GM23338 (cell line): ENCODE measurements around the gene FAF1. TPM values are rescaled to one million over a fixed set of nuclear protein-coding genes. Genes with fewer than 3 reads are reported as not detected.
A peak's percentile ranks its signal among the peaks of the same experiment; 100 is the strongest.

Experiments used
- ATAC-seq: fragments of 200-7000 bp; cut with Tn5 transposase; 3 replicates; pipeline ENCODE4 v1.9.1; 2020
- DNase-seq: peaks from one replicate; pipeline ENCODE4 v3.0.0-alpha.2; 2015; ENCODE audit warnings: low spot score
- H2AFZ ChIP-seq: fragments of 200-600 bp; sonication (generic); 2 replicates; pipeline ENCODE4 v1.8.0; 2016; ENCODE audit warnings: antibody characterized with exemption, mild to moderate bottlenecking, moderate library complexity
- H3F3A ChIP-seq: fragments of 200-600 bp; sonication (generic); replicated peaks from 2 replicates; pipeline ENCODE4 v1.8.0; 2017; ENCODE audit warnings: antibody characterized with exemption, mixed run types, low read depth
- H3K27ac ChIP-seq: fragments of 200-600 bp; sonication (generic); 2 replicates; pipeline ENCODE4 v1.6.1; 2016; ENCODE audit warnings: low read depth
- H3K27me3 ChIP-seq: fragments of 200-600 bp; sonication (generic); 2 replicates; pipeline ENCODE4 v1.8.0; 2016; ENCODE audit warnings: mild to moderate bottlenecking, mixed run types, moderate library complexity; ENCODE audit not compliant: insufficient read depth
- H3K36me3 ChIP-seq: fragments of 200-600 bp; sonication (generic); 2 replicates; pipeline ENCODE4 v1.8.0; 2016; ENCODE audit warnings: mild to moderate bottlenecking; ENCODE audit not compliant: insufficient read depth
- H3K4me1 ChIP-seq: fragments of 200-600 bp; sonication (generic); 2 replicates; pipeline ENCODE4 v1.8.0; 2016; ENCODE audit warnings: mild to moderate bottlenecking, moderate library complexity; ENCODE audit not compliant: insufficient read depth
- H3K4me2 ChIP-seq: fragments of 200-600 bp; sonication (generic); 2 replicates; pipeline ENCODE4 v1.7.1; 2017; ENCODE audit warnings: mixed run types
- H3K4me3 ChIP-seq: fragments of 200-600 bp; sonication (generic); 2 replicates; pipeline ENCODE4 v1.6.1; 2016; ENCODE audit warnings: mixed run types
- H3K79me2 ChIP-seq: fragments of 200-600 bp; sonication (generic); replicated peaks from 2 replicates; pipeline ENCODE4 v1.8.0; 2017; ENCODE audit warnings: mild to moderate bottlenecking; ENCODE audit not compliant: insufficient read depth
- H3K9me2 ChIP-seq: fragments of 200-600 bp; sonication (generic); 2 replicates; pipeline ENCODE4 v1.8.0; 2017; ENCODE audit not compliant: insufficient read depth
- H4K20me1 ChIP-seq: fragments of 200-600 bp; sonication (generic); replicated peaks from 2 replicates; pipeline ENCODE4 v1.8.0; 2017; ENCODE audit warnings: mild to moderate bottlenecking; ENCODE audit not compliant: insufficient read depth
- H3K27ac Mint-ChIP-seq: 2 replicates; pipeline ENCODE4 v1.8.0; 2020; ENCODE audit warnings: inconsistent platforms, mild to moderate bottlenecking, moderate library complexity, mixed read lengths
- H3K27me3 Mint-ChIP-seq: 3 replicates; pipeline ENCODE4 v1.8.0; 2022; ENCODE audit warnings: low read depth, mild to moderate bottlenecking, moderate library complexity, mixed read lengths, inconsistent platforms; ENCODE audit not compliant: insufficient read depth, poor library complexity
- H3K36me3 Mint-ChIP-seq: 3 replicates; pipeline ENCODE4 v1.8.0; 2021; ENCODE audit warnings: low read depth, mild to moderate bottlenecking, inconsistent platforms, moderate library complexity, mixed read lengths
- H3K4me1 Mint-ChIP-seq: 3 replicates; pipeline ENCODE4 v1.8.0; 2020; ENCODE audit warnings: mild to moderate bottlenecking, inconsistent platforms, mixed read lengths
- H3K4me3 Mint-ChIP-seq: 3 replicates; pipeline ENCODE4 v1.8.0; 2021; ENCODE audit warnings: moderate library complexity, mild to moderate bottlenecking, inconsistent platforms, mixed read lengths
- H3K9me3 Mint-ChIP-seq: 3 replicates; pipeline ENCODE4 v1.8.0; 2020; ENCODE audit warnings: moderate library complexity, mild to moderate bottlenecking, inconsistent platforms, mixed read lengths
- CREB1 ChIP-seq: fragments of 250-450 bp; sonication (Bioruptor Pico); IDR thresholded peaks from 2 replicates; pipeline ENCODE4 v1.5.0; 2020; ENCODE audit warnings: low read depth, mild to moderate bottlenecking, moderate library complexity
- CTCF ChIP-seq, 2 experiments: fragments of 200-600 bp in 1 of 2; sonication (generic) in 1 of 2; conservative IDR thresholded peaks; 2 replicates each; pipeline versions ENCODE4 v1.5.1 to v1.6.1; 2016 to 2017; ENCODE audit warnings: antibody characterized with exemption in 2 of 2, low read depth in 2 of 2, mild to moderate bottlenecking in 2 of 2, moderate library complexity in 1 of 2
- EZH2 ChIP-seq: fragments of 200-600 bp; sonication (generic); IDR thresholded peaks from one replicate; pipeline ENCODE4 v1.8.0; 2017; ENCODE audit warnings: antibody characterized with exemption, mild to moderate bottlenecking, low read depth; ENCODE audit not compliant: unreplicated experiment
- JUNB ChIP-seq: IDR thresholded peaks from one replicate; pipeline ENCODE4 v1.6.1; 2016; ENCODE audit warnings: antibody characterized with exemption; ENCODE audit not compliant: unreplicated experiment
- NANOG ChIP-seq: IDR thresholded peaks from 2 replicates; pipeline ENCODE4 v1.6.1; 2016; ENCODE audit warnings: antibody characterized with exemption, borderline replicate concordance
- POLR2AphosphoS5 ChIP-seq: IDR thresholded peaks from 2 replicates; pipeline ENCODE4 v1.6.1; 2016; ENCODE audit warnings: antibody characterized with exemption, low read depth
- ZNF114 ChIP-seq: fragments of 250-450 bp; sonication (Bioruptor Pico); IDR thresholded peaks from 2 replicates; pipeline ENCODE4 v1.5.0; 2020; ENCODE audit warnings: mild to moderate bottlenecking, moderate library complexity
- ZNF331 ChIP-seq: fragments of 250-450 bp; sonication (Bioruptor Pico); IDR thresholded peaks from 2 replicates; pipeline ENCODE4 v1.5.0; 2020; ENCODE audit warnings: low read depth, mild to moderate bottlenecking, moderate library complexity
- polyA plus RNA-seq: library from polyadenylated mRNA; unstranded; fragments of >200 nt; fragmentation: Nextera tagmentation; extraction: Ambion mirVana; gene quantifications from 2 replicates; pipeline ENCODE4 v1.2.1, GENCODE V29; 2016
- total RNA-seq: library from RNA; depleted of rRNA; stranded (reverse); fragments of >200 nt; shearing (Covaris generic); gene quantifications from 2 replicates; pipeline ENCODE4 v1.2.3, GENCODE V29; 2014
- TF ChIP-seq, protein P1 (sequence below): fragments of 250-450 bp; sonication (Bioruptor Pico); IDR thresholded peaks from 2 replicates; pipeline ENCODE4 v1.5.0; 2020; ENCODE audit warnings: mild to moderate bottlenecking, moderate library complexity
- TF ChIP-seq, protein P2 (sequence below): IDR thresholded peaks from 2 replicates; pipeline ENCODE4 v1.6.1; 2016; ENCODE audit warnings: antibody characterized with exemption
- TF ChIP-seq, protein P3 (sequence below): IDR thresholded peaks from one replicate; pipeline ENCODE4 v1.6.1; 2018; ENCODE audit warnings: antibody characterized with exemption; ENCODE audit not compliant: unreplicated experiment

Gene FAF1
- total and polyA plus RNA-seq, 2 experiments from 2014 or later: 24.1 to 53.2 TPM

- Mint-ChIP-seq H3K4me1 (peaks cover 6% of the 10 kb centered on the region; the same call in 2 of the 3 replicates), H3K27me3 (peaks cover 4% of the 10 kb centered on the region), H3K27ac (peak overlapping the region; percentile 63), H3K9me3 (peaks cover 21% of the 10 kb centered on the region), H3K4me3 (no peak overlapping the region), H3K36me3 (no peaks in the 10 kb centered on the region; the same call in 1 of the 3 replicates)
- Histone ChIP-seq H2AFZ (no peak overlapping the region), H3F3A (no peaks in the 10 kb centered on the region), H3K4me2 (no peak overlapping the region), H3K79me2 (no peaks in the 10 kb centered on the region), H3K36me3 (no peaks in the 10 kb centered on the region), H3K9me2 (no peaks in the 10 kb centered on the region), H3K27ac (peak overlapping the region; percentile 65), H4K20me1 (no peaks in the 10 kb centered on the region), H3K4me1 (0 out of 2 replicates have a peak, but pooled peaks cover 3% of the 10 kb centered on the region), H3K4me3 (no peak overlapping the region), H3K27me3 (no peaks in the 10 kb centered on the region)
- DNase-seq: peak; percentile 79
- ATAC-seq: peak; percentile 80
- TF ChIP-seq JUNB: no peak
- TF ChIP-seq, protein P1, sequence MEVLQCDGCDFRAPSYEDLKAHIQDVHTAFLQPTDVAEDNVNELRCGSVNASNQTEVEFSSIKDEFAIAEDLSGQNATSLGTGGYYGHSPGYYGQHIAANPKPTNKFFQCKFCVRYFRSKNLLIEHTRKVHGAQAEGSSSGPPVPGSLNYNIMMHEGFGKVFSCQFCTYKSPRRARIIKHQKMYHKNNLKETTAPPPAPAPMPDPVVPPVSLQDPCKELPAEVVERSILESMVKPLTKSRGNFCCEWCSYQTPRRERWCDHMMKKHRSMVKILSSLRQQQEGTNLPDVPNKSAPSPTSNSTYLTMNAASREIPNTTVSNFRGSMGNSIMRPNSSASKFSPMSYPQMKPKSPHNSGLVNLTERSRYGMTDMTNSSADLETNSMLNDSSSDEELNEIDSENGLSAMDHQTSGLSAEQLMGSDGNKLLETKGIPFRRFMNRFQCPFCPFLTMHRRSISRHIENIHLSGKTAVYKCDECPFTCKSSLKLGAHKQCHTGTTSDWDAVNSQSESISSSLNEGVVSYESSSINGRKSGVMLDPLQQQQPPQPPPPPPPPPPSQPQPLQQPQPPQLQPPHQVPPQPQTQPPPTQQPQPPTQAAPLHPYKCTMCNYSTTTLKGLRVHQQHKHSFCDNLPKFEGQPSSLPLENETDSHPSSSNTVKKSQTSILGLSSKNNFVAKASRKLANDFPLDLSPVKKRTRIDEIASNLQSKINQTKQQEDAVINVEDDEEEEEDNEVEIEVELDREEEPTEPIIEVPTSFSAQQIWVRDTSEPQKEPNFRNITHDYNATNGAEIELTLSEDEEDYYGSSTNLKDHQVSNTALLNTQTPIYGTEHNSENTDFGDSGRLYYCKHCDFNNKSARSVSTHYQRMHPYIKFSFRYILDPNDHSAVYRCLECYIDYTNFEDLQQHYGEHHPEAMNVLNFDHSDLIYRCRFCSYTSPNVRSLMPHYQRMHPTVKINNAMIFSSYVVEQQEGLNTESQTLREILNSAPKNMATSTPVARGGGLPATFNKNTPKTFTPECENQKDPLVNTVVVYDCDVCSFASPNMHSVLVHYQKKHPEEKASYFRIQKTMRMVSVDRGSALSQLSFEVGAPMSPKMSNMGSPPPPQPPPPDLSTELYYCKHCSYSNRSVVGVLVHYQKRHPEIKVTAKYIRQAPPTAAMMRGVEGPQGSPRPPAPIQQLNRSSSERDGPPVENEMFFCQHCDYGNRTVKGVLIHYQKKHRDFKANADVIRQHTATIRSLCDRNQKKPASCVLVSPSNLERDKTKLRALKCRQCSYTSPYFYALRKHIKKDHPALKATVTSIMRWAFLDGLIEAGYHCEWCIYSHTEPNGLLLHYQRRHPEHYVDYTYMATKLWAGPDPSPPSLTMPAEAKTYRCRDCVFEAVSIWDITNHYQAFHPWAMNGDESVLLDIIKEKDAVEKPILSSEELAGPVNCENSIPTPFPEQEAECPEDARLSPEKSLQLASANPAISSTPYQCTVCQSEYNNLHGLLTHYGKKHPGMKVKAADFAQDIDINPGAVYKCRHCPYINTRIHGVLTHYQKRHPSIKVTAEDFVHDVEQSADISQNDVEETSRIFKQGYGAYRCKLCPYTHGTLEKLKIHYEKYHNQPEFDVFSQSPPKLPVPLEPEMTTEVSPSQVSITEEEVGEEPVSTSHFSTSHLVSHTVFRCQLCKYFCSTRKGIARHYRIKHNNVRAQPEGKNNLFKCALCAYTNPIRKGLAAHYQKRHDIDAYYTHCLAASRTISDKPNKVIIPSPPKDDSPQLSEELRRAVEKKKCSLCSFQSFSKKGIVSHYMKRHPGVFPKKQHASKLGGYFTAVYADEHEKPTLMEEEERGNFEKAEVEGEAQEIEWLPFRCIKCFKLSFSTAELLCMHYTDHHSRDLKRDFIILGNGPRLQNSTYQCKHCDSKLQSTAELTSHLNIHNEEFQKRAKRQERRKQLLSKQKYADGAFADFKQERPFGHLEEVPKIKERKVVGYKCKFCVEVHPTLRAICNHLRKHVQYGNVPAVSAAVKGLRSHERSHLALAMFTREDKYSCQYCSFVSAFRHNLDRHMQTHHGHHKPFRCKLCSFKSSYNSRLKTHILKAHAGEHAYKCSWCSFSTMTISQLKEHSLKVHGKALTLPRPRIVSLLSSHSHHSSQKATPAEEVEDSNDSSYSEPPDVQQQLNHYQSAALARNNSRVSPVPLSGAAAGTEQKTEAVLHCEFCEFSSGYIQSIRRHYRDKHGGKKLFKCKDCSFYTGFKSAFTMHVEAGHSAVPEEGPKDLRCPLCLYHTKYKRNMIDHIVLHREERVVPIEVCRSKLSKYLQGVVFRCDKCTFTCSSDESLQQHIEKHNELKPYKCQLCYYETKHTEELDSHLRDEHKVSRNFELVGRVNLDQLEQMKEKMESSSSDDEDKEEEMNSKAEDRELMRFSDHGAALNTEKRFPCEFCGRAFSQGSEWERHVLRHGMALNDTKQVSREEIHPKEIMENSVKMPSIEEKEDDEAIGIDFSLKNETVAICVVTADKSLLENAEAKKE (CRISPR knock-in tag): no peak
- no peak for TF ChIP-seq CREB1
- TF ChIP-seq, protein P2, sequence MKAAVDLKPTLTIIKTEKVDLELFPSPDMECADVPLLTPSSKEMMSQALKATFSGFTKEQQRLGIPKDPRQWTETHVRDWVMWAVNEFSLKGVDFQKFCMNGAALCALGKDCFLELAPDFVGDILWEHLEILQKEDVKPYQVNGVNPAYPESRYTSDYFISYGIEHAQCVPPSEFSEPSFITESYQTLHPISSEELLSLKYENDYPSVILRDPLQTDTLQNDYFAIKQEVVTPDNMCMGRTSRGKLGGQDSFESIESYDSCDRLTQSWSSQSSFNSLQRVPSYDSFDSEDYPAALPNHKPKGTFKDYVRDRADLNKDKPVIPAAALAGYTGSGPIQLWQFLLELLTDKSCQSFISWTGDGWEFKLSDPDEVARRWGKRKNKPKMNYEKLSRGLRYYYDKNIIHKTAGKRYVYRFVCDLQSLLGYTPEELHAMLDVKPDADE: no peak
- no peak for TF ChIP-seq EZH2
- TF ChIP-seq ZNF331 (CRISPR knock-in tag): peak; percentile 4; the same call in 1 of the 2 replicates
- TF ChIP-seq CTCF (conservative IDR thresholded peaks at IDR 0.05; ENCODE audit: low read depth in 2 of 2): no peak
- peak; percentile 38; the same call in 1 of the 2 replicates for TF ChIP-seq ZNF114 (CRISPR knock-in tag)
- peak; percentile 74; the same call in 1 of the 2 replicates for TF ChIP-seq NANOG
- TF ChIP-seq, protein P3, sequence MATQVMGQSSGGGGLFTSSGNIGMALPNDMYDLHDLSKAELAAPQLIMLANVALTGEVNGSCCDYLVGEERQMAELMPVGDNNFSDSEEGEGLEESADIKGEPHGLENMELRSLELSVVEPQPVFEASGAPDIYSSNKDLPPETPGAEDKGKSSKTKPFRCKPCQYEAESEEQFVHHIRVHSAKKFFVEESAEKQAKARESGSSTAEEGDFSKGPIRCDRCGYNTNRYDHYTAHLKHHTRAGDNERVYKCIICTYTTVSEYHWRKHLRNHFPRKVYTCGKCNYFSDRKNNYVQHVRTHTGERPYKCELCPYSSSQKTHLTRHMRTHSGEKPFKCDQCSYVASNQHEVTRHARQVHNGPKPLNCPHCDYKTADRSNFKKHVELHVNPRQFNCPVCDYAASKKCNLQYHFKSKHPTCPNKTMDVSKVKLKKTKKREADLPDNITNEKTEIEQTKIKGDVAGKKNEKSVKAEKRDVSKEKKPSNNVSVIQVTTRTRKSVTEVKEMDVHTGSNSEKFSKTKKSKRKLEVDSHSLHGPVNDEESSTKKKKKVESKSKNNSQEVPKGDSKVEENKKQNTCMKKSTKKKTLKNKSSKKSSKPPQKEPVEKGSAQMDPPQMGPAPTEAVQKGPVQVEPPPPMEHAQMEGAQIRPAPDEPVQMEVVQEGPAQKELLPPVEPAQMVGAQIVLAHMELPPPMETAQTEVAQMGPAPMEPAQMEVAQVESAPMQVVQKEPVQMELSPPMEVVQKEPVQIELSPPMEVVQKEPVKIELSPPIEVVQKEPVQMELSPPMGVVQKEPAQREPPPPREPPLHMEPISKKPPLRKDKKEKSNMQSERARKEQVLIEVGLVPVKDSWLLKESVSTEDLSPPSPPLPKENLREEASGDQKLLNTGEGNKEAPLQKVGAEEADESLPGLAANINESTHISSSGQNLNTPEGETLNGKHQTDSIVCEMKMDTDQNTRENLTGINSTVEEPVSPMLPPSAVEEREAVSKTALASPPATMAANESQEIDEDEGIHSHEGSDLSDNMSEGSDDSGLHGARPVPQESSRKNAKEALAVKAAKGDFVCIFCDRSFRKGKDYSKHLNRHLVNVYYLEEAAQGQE: no peak
- no peak for TF ChIP-seq POLR2AphosphoS5
Measured at GRCh38 chr1:50393522-50394120, 566.4 kb downstream of the FAF1 start.
